AG10803 (cell line): ENCODE measurements around the gene GRIN2A.

ENCODE experiments used
- DNase-seq: peaks from one replicate; pipeline ENCODE4 v3.0.0; 2010; ENCODE audit warnings: low read depth
- H3K4me3 ChIP-seq: 2 replicates; pipeline ENCODE4 v1.5.1; 2011; ENCODE audit warnings: mild to moderate bottlenecking, low read length, control low read depth
- CTCF ChIP-seq: conservative IDR thresholded peaks from 2 replicates; pipeline ENCODE4 v1.5.1; 2011; ENCODE audit warnings: mild to moderate bottlenecking, low read length, control low read depth, inconsistent platforms

Gene GRIN2A

GRCh38 chr16:9992441-9992840 is 189.8 kb downstream of the GRIN2A start:
- TF ChIP-seq CTCF: no peak
- no peak for DNase-seq
- H3K4me3 ChIP-seq: no peak overlapping the region

GRCh38 chr16:9980981-9981380 is 201.2 kb downstream of the GRIN2A start:
- DNase-seq: no peak
- H3K4me3 ChIP-seq: no peak overlapping the region
- TF ChIP-seq CTCF: no peak

GRCh38 chr16:9978160-9978725 is 204.0 kb downstream of the GRIN2A start:
- no peak overlapping the region for H3K4me3 ChIP-seq
- no peak for DNase-seq
- no peak for TF ChIP-seq CTCF

- TF ChIP-seq CTCF: no peak
- no peak for DNase-seq
- H3K4me3 ChIP-seq: no peak overlapping the region
These were observed 204.8 kb downstream of the GRIN2A start for GRCh38 chr16:9977333-9977897.

- H3K4me3 ChIP-seq: no peak overlapping the region
- TF ChIP-seq CTCF: no peak
- no peak for DNase-seq
These were observed 205.6 kb downstream of the GRIN2A start for GRCh38 chr16:9976601-9977000.

GRCh38 chr16:9971907-9972306 is 210.3 kb downstream of the GRIN2A start:
- DNase-seq: no peak
- no peak for TF ChIP-seq CTCF
- H3K4me3 ChIP-seq: no peak overlapping the region

GRCh38 chr16:9970796-9971195 is 211.4 kb downstream of the GRIN2A start:
- no peak overlapping the region for H3K4me3 ChIP-seq
- no peak for TF ChIP-seq CTCF
- DNase-seq: no peak
